Mononuclear cell (primary cell): ENCODE measurements around the gene DICER1. TPM values are rescaled to one million over a fixed set of nuclear protein-coding genes. Genes with fewer than 3 reads are reported as not detected.

Experiments used
- H3K27me3 ChIP-seq: 2 replicates; pipeline ENCODE4 v1.6.0; 2011; ENCODE audit warnings: low read length, control low read depth; ENCODE audit not compliant: insufficient read depth
- H3K4me1 ChIP-seq: 2 replicates; pipeline ENCODE4 v1.5.1; 2011; ENCODE audit warnings: mild to moderate bottlenecking, low read length, control low read depth; ENCODE audit not compliant: insufficient read depth
- H3K4me3 ChIP-seq: 2 replicates; pipeline ENCODE4 v1.5.1; 2011; ENCODE audit warnings: mild to moderate bottlenecking, low read length, moderate library complexity
- H3K9me3 ChIP-seq: 2 replicates; pipeline ENCODE4 v1.5.1; 2011; ENCODE audit warnings: low read depth, mild to moderate bottlenecking, control low read depth, low read length
- total RNA-seq: library from RNA; depleted of rRNA; stranded (reverse); fragments of >200 nt; gene quantifications from one replicate; pipeline ENCODE4 v1.2.3, GENCODE V29; 2012

Gene DICER1
- total RNA-seq, 1 donor = 99.5 TPM

DNA sequence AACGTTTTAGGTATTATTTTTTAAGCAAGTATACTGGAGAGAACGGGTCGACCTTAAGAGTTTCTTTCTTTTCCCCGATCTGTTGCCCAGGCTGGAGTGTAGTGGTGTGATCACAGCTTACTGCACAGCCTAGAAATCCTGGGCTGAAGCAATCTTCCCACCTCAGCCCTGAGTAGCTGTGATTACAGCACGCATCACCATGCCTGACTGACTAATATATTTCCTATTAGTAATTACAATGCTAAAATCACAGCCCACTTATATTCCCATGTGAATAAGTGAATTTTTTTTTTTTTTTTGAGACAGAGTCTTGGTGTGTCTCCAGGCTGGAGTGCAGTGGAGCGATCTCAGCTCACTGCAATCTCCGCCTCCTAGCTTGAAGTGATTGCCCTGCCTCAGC lies 50.4 kb downstream of the DICER1 start:
- Histone ChIP-seq H3K4me1 (no peaks in the 10 kb centered on the region), H3K9me3 (no peaks in the 10 kb centered on the region), H3K4me3 (no peak overlapping the region), H3K27me3 (no peaks in the 10 kb centered on the region)

DNA sequence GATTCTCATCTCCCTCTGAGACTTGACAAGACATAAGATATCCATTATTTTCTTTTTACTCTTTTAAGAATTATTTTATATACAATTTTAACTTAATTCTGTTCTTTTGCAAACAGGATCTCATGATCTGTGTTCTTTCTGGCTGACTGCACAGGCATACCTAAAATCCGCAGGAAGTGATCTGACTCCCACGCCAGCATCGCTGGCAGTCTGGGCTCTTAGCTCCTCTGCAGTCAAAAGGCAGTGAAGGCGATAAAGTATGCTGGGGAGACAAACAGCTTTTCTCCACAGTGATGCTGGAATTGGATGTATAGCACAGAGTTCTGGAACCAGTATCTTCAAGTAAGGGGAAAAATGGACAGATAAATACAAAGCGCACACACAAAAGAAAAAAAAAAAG lies 52.4 kb downstream of the DICER1 start:
- Histone ChIP-seq H3K4me3 (no peak overlapping the region), H3K27me3 (no peaks in the 10 kb centered on the region)

DNA sequence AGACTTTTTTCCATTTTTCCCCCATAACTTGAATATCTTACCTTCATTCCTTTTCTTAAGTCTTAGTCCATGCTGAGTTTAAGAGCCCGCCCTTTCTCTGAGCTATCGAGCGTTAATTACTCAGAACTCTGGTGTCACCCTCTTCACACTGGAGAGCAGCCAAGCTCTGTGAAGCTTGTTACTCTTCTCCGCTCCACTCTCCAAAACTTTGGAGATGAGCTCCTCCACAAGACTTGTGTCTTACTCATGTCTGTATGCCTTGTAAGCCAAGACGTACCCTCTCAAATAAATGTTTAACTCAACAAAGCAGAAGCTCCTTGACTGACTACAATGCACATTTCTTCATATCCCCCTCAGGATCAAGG lies 54.7 kb downstream of the DICER1 start:
- no peaks in the 10 kb centered on the region for H3K4me1 ChIP-seq
- H3K27me3 ChIP-seq = no peaks in the 10 kb centered on the region
- H3K9me3 ChIP-seq = no peaks in the 10 kb centered on the region
- no peak overlapping the region for H3K4me3 ChIP-seq

More for the DNA sequence above, 52.4 kb downstream of the DICER1 start:
- H3K4me1 ChIP-seq = no peaks in the 10 kb centered on the region
- no peaks in the 10 kb centered on the region for H3K9me3 ChIP-seq

DNA sequence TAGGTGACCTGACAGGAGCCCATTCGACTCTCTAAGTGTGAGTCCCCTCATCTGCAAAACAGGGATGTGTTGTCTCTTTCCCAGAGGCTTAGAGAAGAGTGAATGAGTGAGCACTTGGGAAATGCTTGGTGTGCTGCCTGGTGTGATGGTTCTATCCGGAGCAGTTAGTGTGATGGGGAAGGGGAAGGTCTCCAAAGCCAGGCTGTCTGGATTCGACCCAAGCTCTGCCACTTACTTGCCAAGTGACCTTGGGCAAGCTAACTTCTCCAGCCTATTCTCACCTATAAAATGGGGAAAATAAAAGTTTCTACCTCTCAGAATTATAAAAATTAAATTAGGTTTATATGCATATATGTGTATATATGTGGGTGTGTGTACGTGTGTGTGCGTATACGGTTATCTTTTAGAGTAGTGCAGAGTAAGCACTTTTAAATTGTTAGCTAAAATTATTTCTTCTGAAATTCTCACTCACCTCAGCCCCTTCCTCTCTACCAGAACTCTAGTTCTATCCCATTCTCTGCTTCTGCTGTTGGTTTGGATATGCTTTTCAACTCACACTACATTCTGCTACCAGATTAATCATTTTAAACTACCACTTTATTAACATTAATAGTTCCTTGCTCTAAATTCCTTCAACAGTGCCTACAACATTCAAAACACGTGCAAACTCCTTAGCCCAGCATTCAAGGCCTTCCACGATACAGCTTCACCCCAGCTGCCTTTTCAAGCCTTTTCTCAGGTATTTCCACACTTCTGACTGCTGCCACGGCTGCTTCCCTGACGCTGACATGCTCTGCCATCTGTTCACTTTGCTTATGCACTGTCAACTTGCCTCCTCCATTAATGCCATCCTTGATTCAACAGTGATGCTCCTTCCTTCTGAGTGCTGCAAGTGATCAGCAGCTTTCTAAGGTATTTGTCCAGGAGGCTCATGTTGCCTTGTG lies 55.3 kb downstream of the DICER1 start:
- Histone ChIP-seq H3K9me3 (no peaks in the 10 kb centered on the region), H3K27me3 (no peaks in the 10 kb centered on the region), H3K4me1 (no peaks in the 10 kb centered on the region), H3K4me3 (no peak overlapping the region)

DNA sequence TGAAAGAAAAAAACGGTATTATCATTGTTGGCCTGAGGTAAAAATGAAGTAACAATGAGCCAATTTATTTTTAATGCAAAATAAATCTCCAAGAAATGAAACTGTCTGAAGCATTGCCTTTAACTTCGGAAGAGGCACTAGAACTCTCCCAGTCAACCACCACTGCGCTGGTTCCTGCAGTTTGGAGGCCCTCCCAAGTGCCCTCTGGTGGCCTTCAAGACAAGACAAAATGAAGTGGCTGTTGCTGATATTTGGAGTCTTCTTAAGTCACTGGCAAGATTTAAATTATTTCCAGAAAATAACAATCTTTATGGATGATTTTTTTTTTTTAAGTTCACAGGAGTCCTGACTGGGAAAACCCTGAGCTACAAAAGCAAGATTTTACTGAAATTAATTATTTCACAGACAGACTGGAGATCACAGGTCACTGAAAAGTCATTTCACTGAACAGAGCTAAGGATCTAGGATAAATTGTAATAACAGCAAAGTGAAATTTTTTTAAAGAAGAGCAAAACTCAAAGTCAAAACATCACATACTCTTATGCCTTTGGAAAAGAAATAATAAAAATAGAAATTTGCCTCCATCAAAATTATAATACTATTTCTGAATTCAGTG lies 58.2 kb downstream of the DICER1 start:
- no peaks in the 10 kb centered on the region for H3K9me3 ChIP-seq
- H3K4me1 ChIP-seq = no peaks in the 10 kb centered on the region
- no peak overlapping the region for H3K4me3 ChIP-seq
- no peaks in the 10 kb centered on the region for H3K27me3 ChIP-seq

DNA sequence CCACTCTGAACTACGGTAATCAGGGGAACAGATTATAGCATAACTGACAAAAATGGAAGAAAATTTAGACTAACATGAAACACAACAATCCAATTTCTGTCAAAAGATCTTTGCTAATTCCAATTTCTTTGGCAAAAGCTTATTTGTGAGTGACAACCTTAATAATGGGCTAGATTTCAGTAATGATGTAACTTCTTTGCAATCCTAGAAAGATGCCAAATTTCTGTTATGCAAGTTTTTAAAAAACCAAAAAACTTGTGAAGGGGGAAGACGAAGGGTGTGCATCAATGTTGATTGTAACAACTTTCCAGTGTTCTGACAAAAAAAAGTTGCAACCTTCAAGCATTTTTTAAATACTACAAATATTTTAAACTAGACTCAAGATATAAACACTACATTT lies 59.9 kb downstream of the DICER1 start:
- Histone ChIP-seq H3K9me3 (no peaks in the 10 kb centered on the region), H3K27me3 (no peaks in the 10 kb centered on the region), H3K4me3 (no peak overlapping the region), H3K4me1 (no peaks in the 10 kb centered on the region)

DNA sequence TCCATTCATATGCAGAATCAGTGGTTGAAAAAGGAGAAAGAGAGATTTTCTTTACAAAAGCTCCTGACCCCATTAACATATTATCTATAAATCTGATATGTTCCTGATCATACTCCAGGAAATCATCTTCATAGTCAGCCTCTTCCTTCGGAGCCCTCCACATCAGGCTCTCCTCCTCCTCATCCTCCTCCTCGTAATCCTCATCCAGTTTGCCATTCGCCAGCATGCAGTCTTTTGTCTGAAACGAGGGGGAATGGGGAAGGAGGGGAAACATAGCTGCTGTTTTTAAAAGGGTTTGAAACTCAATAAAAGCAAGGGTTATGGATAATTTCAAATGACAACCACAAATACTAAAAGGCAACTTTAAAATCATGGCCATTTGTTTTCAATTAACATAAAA lies 60.9 kb downstream of the DICER1 start:
- no peaks in the 10 kb centered on the region for H3K4me1 ChIP-seq
- H3K9me3 ChIP-seq = no peaks in the 10 kb centered on the region
- no peak overlapping the region for H3K4me3 ChIP-seq
- H3K27me3 ChIP-seq = no peaks in the 10 kb centered on the region

DNA sequence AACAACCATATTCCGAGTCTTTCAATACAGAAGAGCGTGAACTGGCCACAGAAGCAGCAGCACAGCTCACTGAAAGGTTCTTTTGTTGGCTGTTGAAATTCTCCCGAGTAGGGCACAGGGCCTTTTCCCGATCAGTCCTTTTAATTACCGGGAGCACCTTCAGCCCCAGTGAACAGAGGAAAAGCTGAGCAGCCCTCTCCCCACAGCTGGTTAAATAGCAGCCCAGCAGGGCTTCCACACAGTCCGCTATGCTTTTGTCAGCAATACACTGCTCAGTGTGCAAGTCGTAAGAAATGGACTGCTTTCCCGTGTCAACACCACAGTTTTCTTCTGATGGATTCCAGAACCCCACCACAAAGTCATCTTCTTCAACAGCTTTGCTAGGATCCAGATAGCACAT lies 61.3 kb downstream of the DICER1 start:
- Histone ChIP-seq H3K27me3 (no peaks in the 10 kb centered on the region), H3K4me1 (no peaks in the 10 kb centered on the region), H3K9me3 (no peaks in the 10 kb centered on the region), H3K4me3 (no peak overlapping the region)

DNA sequence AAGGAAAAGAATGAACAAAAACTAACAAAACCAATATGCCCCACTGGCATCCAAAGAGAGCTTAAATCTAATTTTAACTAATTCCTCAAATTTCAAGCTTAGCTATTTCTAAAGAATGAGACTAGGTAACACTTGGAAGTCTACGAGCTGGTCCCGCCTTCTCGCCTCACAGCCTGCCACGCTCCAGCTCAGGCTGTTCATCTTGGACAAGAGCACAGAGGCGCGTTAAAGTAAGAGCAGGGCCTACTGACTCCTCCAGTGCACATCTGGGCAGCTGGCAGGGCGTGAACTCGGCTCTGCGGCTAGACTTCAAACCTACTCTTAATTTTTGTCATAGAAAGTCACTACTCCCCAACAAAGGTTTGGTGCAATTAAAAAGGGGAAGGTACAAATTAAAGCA lies 64.6 kb downstream of the DICER1 start:
- Histone ChIP-seq H3K9me3 (no peaks in the 10 kb centered on the region), H3K4me1 (no peaks in the 10 kb centered on the region), H3K4me3 (no peak overlapping the region), H3K27me3 (no peaks in the 10 kb centered on the region)

DNA sequence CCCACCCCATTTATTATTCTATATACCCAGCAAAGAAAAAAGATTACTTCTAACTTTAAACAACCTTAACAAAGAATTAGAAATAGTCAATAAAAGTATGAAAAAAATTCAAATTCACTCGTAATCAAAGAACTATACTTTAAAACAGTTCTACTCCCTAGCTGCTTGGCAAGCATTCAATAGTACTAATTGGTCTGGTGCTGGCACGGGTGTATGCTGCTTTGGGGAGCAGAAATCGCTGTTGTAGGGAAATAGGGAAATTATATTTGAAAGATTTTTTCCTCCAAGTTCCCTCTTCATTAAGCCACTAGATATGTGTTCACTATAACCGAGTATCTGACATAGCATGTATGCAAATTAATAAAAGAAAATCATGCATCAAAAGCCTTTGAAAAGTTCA lies 65.7 kb downstream of the DICER1 start:
- Histone ChIP-seq H3K9me3 (no peaks in the 10 kb centered on the region), H3K4me1 (no peaks in the 10 kb centered on the region), H3K4me3 (no peak overlapping the region), H3K27me3 (no peaks in the 10 kb centered on the region)

DNA sequence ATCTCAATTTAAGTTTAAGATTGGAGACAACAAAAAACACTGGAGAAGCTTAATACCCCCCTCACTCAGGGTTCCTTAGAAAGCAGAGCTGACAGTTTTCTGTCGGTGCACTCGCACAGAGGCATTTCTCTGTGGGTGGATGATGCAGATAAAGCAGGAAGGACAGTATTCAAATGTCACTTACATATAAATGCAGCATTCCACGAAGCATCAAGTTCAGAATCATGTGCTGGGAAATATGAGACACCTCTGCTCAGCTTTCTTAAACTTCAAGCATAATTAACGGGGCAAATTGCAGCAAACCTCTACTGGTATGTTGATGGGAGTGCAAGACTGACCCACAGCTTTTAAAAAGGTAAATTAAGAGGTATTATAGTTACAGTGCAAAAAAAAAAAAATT lies 68.7 kb downstream of the DICER1 start:
- no peaks in the 10 kb centered on the region for H3K27me3 ChIP-seq
- no peak overlapping the region for H3K4me3 ChIP-seq
- H3K4me1 ChIP-seq = no peaks in the 10 kb centered on the region
- no peaks in the 10 kb centered on the region for H3K9me3 ChIP-seq

DNA sequence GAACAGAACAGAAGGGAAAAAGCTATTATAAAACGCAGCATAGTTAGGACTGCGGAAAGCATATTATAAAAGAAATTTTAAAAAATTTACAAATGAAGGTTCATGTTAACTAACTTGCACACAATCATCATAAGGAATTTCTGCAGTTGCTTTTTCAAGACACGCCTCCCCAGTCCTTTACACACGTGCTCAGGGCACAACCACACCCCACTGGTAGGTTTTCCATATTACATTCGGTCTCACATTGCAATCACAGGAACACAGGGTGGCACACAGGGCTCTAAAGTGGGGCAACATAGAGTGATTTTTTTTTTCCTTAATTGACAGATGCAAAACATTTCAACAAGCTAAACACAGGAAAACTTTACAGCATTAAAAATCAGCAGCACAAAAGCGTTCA lies 69.7 kb downstream of the DICER1 start:
- Histone ChIP-seq H3K27me3 (no peaks in the 10 kb centered on the region), H3K9me3 (no peaks in the 10 kb centered on the region), H3K4me1 (no peaks in the 10 kb centered on the region), H3K4me3 (no peak overlapping the region)

DNA sequence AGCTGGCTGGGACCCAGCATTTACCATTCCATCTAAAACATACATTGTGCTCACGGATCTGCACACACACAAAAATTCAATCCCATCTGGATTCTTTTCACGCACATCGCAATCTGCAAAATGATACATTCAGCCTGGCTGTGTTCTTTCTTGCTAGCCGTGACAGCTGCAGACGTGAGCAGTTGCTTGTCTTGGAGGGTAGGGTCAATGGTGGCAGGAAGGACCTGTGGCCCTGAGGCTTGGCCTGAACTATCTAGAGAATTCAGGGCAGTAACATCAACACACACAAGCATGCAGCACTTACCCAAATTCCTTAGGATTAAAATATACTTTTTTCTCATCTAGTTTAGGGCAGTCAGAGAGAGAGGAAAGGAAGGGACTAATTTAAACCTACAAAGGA lies 72.0 kb downstream of the DICER1 start:
- H3K4me3 ChIP-seq = no peak overlapping the region
- H3K27me3 ChIP-seq = no peaks in the 10 kb centered on the region
- no peaks in the 10 kb centered on the region for H3K4me1 ChIP-seq
- H3K9me3 ChIP-seq = no peaks in the 10 kb centered on the region

DNA sequence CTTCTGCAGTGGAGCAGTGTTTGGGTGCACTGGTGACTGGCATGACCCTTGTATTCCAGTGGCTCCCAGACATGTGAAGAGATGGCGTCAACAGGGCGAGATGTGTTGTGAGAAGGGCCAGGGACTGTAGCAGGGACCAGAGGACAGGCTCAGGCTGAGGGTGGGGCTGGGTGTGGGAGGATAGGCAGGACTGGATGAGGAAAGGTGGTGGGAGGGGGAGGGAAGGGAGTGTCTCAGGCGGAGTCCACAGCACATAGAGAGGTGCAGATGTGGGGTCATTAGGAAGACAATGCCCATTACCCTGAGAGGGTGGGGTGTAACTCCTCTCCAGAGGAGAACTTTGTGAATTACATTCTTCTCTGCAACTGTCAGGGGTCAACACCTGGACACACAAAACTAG lies 78.5 kb downstream of the DICER1 start:
- Histone ChIP-seq H3K9me3 (no peaks in the 10 kb centered on the region), H3K4me1 (no peaks in the 10 kb centered on the region), H3K27me3 (no peaks in the 10 kb centered on the region), H3K4me3 (no peak overlapping the region)

DNA sequence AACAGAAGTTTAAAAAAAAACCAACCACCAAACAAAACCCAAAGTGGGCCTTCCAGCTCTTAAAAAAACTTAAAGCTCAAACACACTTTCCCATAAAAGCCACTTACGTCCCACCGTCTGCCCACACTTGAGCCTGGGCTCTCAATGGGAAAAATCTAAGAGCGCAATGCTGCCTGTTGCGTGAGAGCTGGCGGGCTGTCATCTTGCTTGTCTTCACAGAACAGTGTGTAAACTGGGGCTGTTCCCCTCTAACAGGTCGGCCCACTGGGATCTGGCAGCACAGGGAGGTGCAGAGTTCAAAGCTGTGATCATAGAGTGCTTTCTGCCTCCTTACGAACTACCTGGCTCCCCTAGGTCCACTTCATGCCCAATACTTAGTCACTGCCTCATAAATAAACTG lies 80.0 kb downstream of the DICER1 start:
- no peaks in the 10 kb centered on the region for H3K4me1 ChIP-seq
- H3K9me3 ChIP-seq = no peaks in the 10 kb centered on the region
- H3K27me3 ChIP-seq = no peaks in the 10 kb centered on the region
- no peak overlapping the region for H3K4me3 ChIP-seq

DNA sequence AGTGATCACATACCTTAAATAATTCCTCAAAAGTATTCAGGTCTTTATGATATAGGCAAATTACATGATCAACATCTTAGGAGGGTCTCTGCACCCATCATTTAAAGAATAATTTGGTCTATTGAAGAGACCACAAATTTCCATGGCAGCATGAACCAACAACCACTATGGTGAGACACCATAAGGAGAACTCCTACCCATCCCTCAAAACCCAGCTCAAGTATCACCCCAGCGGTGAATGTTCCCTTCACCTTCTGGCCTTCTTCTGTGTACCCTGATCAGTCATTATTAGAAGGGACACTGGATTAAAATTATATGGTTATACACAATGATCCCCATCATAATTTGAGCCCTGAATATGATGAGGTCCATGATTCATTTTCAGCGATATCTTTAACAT lies 81.5 kb downstream of the DICER1 start:
- Histone ChIP-seq H3K9me3 (no peaks in the 10 kb centered on the region), H3K27me3 (peaks cover 2% of the 10 kb centered on the region), H3K4me1 (no peaks in the 10 kb centered on the region), H3K4me3 (no peak overlapping the region)
